Neural progenitor cell (in vitro differentiated cells): ENCODE results near the gene PKP3. TPM values are rescaled to one million over a fixed set of nuclear protein-coding genes. Genes with fewer than 3 reads are reported as not detected.

Experiments
- DNase-seq: peaks from one replicate; pipeline ENCODE4 v3.0.0-alpha.2; 2016; ENCODE audit warnings: low spot score
- H2AFZ ChIP-seq: fragments of 200-600 bp; sonication (generic); replicated peaks from 2 replicates; pipeline ENCODE4 v1.6.1; 2016; ENCODE audit warnings: antibody characterized with exemption
- H3F3A ChIP-seq: fragments of 200-600 bp; sonication (generic); 2 replicates; pipeline ENCODE4 v1.6.1; 2016; ENCODE audit warnings: antibody characterized with exemption, low read depth
- H3K27ac ChIP-seq: fragments of 200-600 bp; sonication (generic); 2 replicates; pipeline ENCODE4 v1.5.1; 2016; ENCODE audit warnings: mild to moderate bottlenecking
- H3K27me3 ChIP-seq: fragments of 200-600 bp; sonication (generic); 2 replicates; pipeline ENCODE4 v1.6.1; 2016; ENCODE audit warnings: mild to moderate bottlenecking, moderate library complexity
- H3K36me3 ChIP-seq: fragments of 200-600 bp; sonication (generic); 2 replicates; pipeline ENCODE4 v1.5.1; 2016
- H3K4me1 ChIP-seq: fragments of 200-600 bp; sonication (generic); 2 replicates; pipeline ENCODE4 v1.6.1; 2016; ENCODE audit warnings: mixed run types
- H3K4me2 ChIP-seq: fragments of 200-600 bp; sonication (generic); 2 replicates; pipeline ENCODE4 v1.6.1; 2016
- H3K4me3 ChIP-seq: fragments of 200-600 bp; sonication (generic); 2 replicates; pipeline ENCODE4 v1.5.1; 2016
- H3K79me2 ChIP-seq: fragments of 200-600 bp; sonication (generic); 2 replicates; pipeline ENCODE4 v1.6.1; 2016; ENCODE audit warnings: low read depth
- H3K9ac ChIP-seq: fragments of 200-600 bp; sonication (generic); 2 replicates; pipeline ENCODE4 v1.6.1; 2016
- H3K9me3 ChIP-seq: fragments of 200-600 bp; sonication (generic); 2 replicates; pipeline ENCODE4 v1.5.1; 2016; ENCODE audit warnings: low read depth
- H4K20me1 ChIP-seq: fragments of 200-600 bp; sonication (generic); 2 replicates; pipeline ENCODE4 v1.6.1; 2016; ENCODE audit warnings: low read depth
- H3K27ac Mint-ChIP-seq: 3 replicates; pipeline ENCODE4 v1.8.0; 2021; ENCODE audit warnings: mixed read lengths
- H3K27me3 Mint-ChIP-seq: 2 replicates; pipeline ENCODE4 v1.8.0; 2022; ENCODE audit warnings: low read depth, mild to moderate bottlenecking, inconsistent platforms, moderate library complexity, mixed read lengths; ENCODE audit not compliant: insufficient read depth
- H3K36me3 Mint-ChIP-seq: 3 replicates; pipeline ENCODE4 v1.8.0; 2021; ENCODE audit warnings: mixed read lengths
- H3K4me1 Mint-ChIP-seq: 3 replicates; pipeline ENCODE4 v1.8.0; 2021; ENCODE audit warnings: mixed read lengths
- H3K4me3 Mint-ChIP-seq: 3 replicates; pipeline ENCODE4 v1.8.0; 2021; ENCODE audit warnings: mild to moderate bottlenecking, moderate library complexity, mixed read lengths
- H3K9me3 Mint-ChIP-seq: 3 replicates; pipeline ENCODE4 v1.8.0; 2020; ENCODE audit warnings: mixed read lengths
- EZH2 ChIP-seq: fragments of 200-600 bp; sonication (generic); IDR thresholded peaks from 2 replicates; pipeline ENCODE4 v1.6.1; 2017; ENCODE audit warnings: antibody characterized with exemption, mild to moderate bottlenecking, moderate library complexity
- EZH2phosphoT487 ChIP-seq: fragments of 200-600 bp; sonication (generic); IDR thresholded peaks from 2 replicates; pipeline ENCODE4 v1.6.1; 2017; ENCODE audit warnings: antibody characterized with exemption
- total RNA-seq: library from RNA; depleted of rRNA; stranded (reverse); fragments of >200 nt; gene quantifications from 2 replicates; pipeline ENCODE4 v1.2.3, GENCODE V29; 2015; ENCODE audit warnings: low replicate concordance
- TF ChIP-seq, protein P1 (sequence below): fragments of 200-600 bp; sonication (generic); IDR thresholded peaks from 2 replicates; pipeline ENCODE4 v1.5.1; 2017; ENCODE audit warnings: antibody characterized with exemption, mild to moderate bottlenecking

The PKP3 gene
- total RNA-seq, 1 donor from 2014 or later, result 8.5 TPM

DNA sequence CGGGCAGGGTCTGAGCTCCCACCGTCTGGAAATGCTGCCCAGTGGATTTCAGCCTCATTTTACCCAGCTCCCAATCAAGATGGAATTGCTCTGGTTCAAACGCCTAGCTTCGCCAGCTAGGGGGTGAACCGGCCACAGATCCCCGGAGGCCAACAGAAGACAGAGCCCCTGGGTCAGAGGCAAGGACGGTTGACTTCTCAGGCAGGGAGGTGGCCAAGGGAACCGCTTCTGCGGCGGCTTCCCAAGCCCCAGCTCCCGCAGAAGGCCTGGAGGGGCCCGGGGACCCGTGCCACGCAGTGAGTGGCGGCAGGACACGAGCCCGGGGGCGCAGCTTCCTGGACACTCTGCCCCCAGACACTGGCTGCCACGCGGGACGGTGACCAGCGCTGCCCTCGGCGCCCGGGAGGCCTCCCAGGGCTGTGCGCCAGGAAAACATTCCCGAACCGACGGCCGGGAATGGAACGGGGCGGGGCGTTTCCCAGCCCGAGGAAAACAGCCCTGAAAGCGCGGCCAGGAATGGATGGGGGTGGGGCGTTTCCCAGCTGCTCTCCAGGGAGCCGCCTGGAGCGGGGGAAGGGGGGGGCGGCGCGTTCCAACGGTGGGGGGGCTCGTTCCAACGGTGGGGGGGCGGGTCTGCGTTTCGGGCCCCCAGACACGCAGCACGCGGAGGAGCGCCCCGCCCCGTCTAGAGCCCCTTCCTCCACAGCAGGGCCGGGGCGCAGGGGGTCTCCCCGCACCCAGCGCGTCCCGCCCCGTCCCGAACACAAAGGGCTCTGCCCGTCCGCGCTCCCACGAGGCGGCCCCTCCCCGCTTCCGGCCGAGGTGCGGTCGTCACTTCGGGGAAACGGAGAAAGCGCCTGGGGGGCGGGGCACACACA lies 38.2 kb upstream of the PKP3 start:
- peaks cover 13% of the 10 kb centered on the region for H3K4me1 ChIP-seq
- H2AFZ ChIP-seq, result no peak overlapping the region
- peaks cover 34% of the 10 kb centered on the region for H3K4me1 Mint-ChIP-seq
- H3K9me3 ChIP-seq, result no peaks in the 10 kb centered on the region
- peaks cover 2% of the 10 kb centered on the region for H3K36me3 Mint-ChIP-seq
- H3K79me2 ChIP-seq, result no peaks in the 10 kb centered on the region
- H4K20me1 ChIP-seq, result no peaks in the 10 kb centered on the region
- DNase-seq, result peak; percentile 93
- peak overlapping the region; percentile 94 for H3K27ac ChIP-seq
- H3K27ac Mint-ChIP-seq, result peak overlapping the region; percentile 84
- peaks cover 18% of the 10 kb centered on the region for H3K27me3 Mint-ChIP-seq
- H3K9me3 Mint-ChIP-seq, result peaks cover 23% of the 10 kb centered on the region
- peak overlapping the region; percentile 75 for H3K4me2 ChIP-seq
- peak overlapping the region; percentile 76 for H3K4me3 Mint-ChIP-seq
- no peak for TF ChIP-seq EZH2
- TF ChIP-seq EZH2phosphoT487, result no peak
- TF ChIP-seq, protein P1, sequence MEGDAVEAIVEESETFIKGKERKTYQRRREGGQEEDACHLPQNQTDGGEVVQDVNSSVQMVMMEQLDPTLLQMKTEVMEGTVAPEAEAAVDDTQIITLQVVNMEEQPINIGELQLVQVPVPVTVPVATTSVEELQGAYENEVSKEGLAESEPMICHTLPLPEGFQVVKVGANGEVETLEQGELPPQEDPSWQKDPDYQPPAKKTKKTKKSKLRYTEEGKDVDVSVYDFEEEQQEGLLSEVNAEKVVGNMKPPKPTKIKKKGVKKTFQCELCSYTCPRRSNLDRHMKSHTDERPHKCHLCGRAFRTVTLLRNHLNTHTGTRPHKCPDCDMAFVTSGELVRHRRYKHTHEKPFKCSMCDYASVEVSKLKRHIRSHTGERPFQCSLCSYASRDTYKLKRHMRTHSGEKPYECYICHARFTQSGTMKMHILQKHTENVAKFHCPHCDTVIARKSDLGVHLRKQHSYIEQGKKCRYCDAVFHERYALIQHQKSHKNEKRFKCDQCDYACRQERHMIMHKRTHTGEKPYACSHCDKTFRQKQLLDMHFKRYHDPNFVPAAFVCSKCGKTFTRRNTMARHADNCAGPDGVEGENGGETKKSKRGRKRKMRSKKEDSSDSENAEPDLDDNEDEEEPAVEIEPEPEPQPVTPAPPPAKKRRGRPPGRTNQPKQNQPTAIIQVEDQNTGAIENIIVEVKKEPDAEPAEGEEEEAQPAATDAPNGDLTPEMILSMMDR, result no peak
- H3K4me3 ChIP-seq, result peak overlapping the region; percentile 53
- no peak overlapping the region for H3K9ac ChIP-seq
- peaks cover 36% of the 10 kb centered on the region for H3F3A ChIP-seq
- no peaks in the 10 kb centered on the region for H3K36me3 ChIP-seq
- H3K27me3 ChIP-seq, result no peaks in the 10 kb centered on the region

DNA sequence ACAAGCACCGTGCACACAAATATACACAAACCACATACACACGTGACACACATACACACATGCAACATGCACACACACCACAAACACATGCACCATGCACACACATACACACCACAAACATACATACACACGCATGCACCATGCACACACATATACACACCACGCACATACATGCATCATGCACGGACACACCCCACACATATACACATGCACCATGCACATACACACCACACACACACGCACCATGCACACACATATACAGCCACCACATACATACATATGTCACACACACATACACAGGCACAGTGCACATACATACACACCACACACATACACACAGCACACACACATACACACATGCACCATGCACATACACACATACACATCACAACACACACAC lies 37.4 kb upstream of the PKP3 start:
- H3K79me2 ChIP-seq, result no peaks in the 10 kb centered on the region
- H3K9me3 ChIP-seq, result peaks cover 6% of the 10 kb centered on the region
- Mint-ChIP-seq H3K27ac (no peak overlapping the region), H3K9me3 (peaks cover 30% of the 10 kb centered on the region), H3K4me3 (no peak overlapping the region), H3K36me3 (peaks cover 2% of the 10 kb centered on the region), H3K4me1 (peaks cover 29% of the 10 kb centered on the region), H3K27me3 (peaks cover 14% of the 10 kb centered on the region)
- DNase-seq, result no peak
- no peaks in the 10 kb centered on the region for H4K20me1 ChIP-seq
- no peak overlapping the region for H3K4me2 ChIP-seq
- H3K4me1 ChIP-seq, result peaks cover 13% of the 10 kb centered on the region
- H3K9ac ChIP-seq, result no peak overlapping the region
- H3K27ac ChIP-seq, result no peak overlapping the region
- H2AFZ ChIP-seq, result no peak overlapping the region
- peaks cover 36% of the 10 kb centered on the region for H3F3A ChIP-seq
- H3K36me3 ChIP-seq, result no peaks in the 10 kb centered on the region
- no peak overlapping the region for H3K4me3 ChIP-seq
- TF ChIP-seq EZH2, result no peak
- TF ChIP-seq, protein P1, result no peak
- TF ChIP-seq EZH2phosphoT487, result no peak
- no peaks in the 10 kb centered on the region for H3K27me3 ChIP-seq

GRCh38 chr11:357582-357981 lies 36.4 kb upstream of the PKP3 start:
- peaks cover under 1% of the 10 kb centered on the region for H3K36me3 Mint-ChIP-seq
- Histone ChIP-seq H3K79me2 (no peaks in the 10 kb centered on the region), H3K9me3 (peaks cover 6% of the 10 kb centered on the region), H3K4me1 (peaks cover 13% of the 10 kb centered on the region), H3K27me3 (no peaks in the 10 kb centered on the region), H3K36me3 (no peaks in the 10 kb centered on the region), H3K4me3 (no peak overlapping the region), H3K4me2 (no peak overlapping the region), H2AFZ (no peak overlapping the region), H4K20me1 (no peaks in the 10 kb centered on the region), H3K9ac (no peak overlapping the region), H3F3A (peaks cover 36% of the 10 kb centered on the region), H3K27ac (no peak overlapping the region)
- no peak for DNase-seq
- H3K9me3 Mint-ChIP-seq, result peaks cover 34% of the 10 kb centered on the region
- peaks cover 13% of the 10 kb centered on the region for H3K27me3 Mint-ChIP-seq
- no peak for TF ChIP-seq EZH2phosphoT487
- TF ChIP-seq, protein P1, result no peak
- no peak for TF ChIP-seq EZH2
- no peak overlapping the region for H3K4me3 Mint-ChIP-seq
- H3K27ac Mint-ChIP-seq, result no peak overlapping the region
- peaks cover 24% of the 10 kb centered on the region for H3K4me1 Mint-ChIP-seq
